HepG2 (cell line): ENCODE results near the gene ARHGEF40. TPM values are rescaled to one million over a fixed set of nuclear protein-coding genes. Genes with fewer than 3 reads are reported as not detected.

Experiments used
- HNF4G ChIP-seq, 2 experiments: sonication (generic) in 1 of 2; formaldehyde crosslinking in 1 of 2; IDR thresholded peaks; 2 replicates each; pipeline versions ENCODE4 v1.4.0 to v1.6.1; 2011 to 2020; ENCODE audit warnings: borderline replicate concordance in 2 of 2, low read depth in 2 of 2, mild to moderate bottlenecking in 2 of 2, low read length in 1 of 2, missing genetic modification reagents in 1 of 2, moderate library complexity in 1 of 2
- HNRNPK ChIP-seq: fragments of 200-400 bp; formaldehyde crosslinking; IDR thresholded peaks from 2 replicates; pipeline ENCODE4 v1.6.1; 2018; ENCODE audit warnings: low read length, low read depth, moderate library complexity, mild to moderate bottlenecking; ENCODE audit not compliant: poor library complexity, severe bottlenecking
- IKZF4 ChIP-seq: sonication (generic); formaldehyde crosslinking; IDR thresholded peaks from 2 replicates; pipeline ENCODE4 v1.5.1; 2020; ENCODE audit warnings: borderline replicate concordance, mild to moderate bottlenecking, low read depth, missing genetic modification reagents; ENCODE audit errors: not compliant biosample characterization
- JARID2 ChIP-seq: sonication (generic); formaldehyde crosslinking; IDR thresholded peaks from 2 replicates; pipeline ENCODE4 v1.8.1; 2023; ENCODE audit warnings: missing genetic modification reagents, inconsistent platforms; ENCODE audit not compliant: insufficient replicate concordance
- NFIC ChIP-seq: IDR thresholded peaks from 2 replicates; pipeline ENCODE4 v1.6.1; 2012; ENCODE audit warnings: mild to moderate bottlenecking, low read length, inconsistent platforms
- NFKBIZ ChIP-seq: IDR thresholded peaks from 2 replicates; pipeline ENCODE4 v1.6.1; 2018; ENCODE audit warnings: missing genetic modification reagents, missing compliant biosample characterization
- RCOR2 ChIP-seq: IDR thresholded peaks from 2 replicates; pipeline ENCODE4 v1.6.1; 2016; ENCODE audit warnings: missing biosample characterization, missing genetic modification reagents
- ZNF12 ChIP-seq: sonication (generic); formaldehyde crosslinking; IDR thresholded peaks from 2 replicates; pipeline ENCODE4 v1.5.0; 2020; ENCODE audit warnings: missing genetic modification reagents
- ZNF232 ChIP-seq: sonication (generic); formaldehyde crosslinking; IDR thresholded peaks from 2 replicates; pipeline ENCODE4 v1.4.0; 2020; ENCODE audit warnings: missing genetic modification reagents, borderline replicate concordance
- ZNF263 ChIP-seq: sonication (generic); formaldehyde crosslinking; IDR thresholded peaks from 2 replicates; pipeline ENCODE4 v1.4.0; 2020; ENCODE audit warnings: missing genetic modification reagents
- ZNF335 ChIP-seq: sonication (generic); formaldehyde crosslinking; IDR thresholded peaks from 2 replicates; pipeline ENCODE4 v1.4.0; 2020; ENCODE audit warnings: missing genetic modification reagents
- ZSCAN30 ChIP-seq: sonication (generic); formaldehyde crosslinking; IDR thresholded peaks from 2 replicates; pipeline ENCODE4 v1.5.0; 2020; ENCODE audit warnings: mild to moderate bottlenecking, missing genetic modification reagents
- polyA plus RNA-seq, 8 experiments: library from polyadenylated mRNA; depleted of rRNA in 3 of 8; stranded (reverse) in 7 of 8; unstranded in 1 of 8; fragments of >200 nt; fragmentation: Illumina TruSeq in 4 of 8; extraction: Trizol in 4 of 8; gene quantifications; 2 replicates each; pipeline versions ENCODE4 v1.2.1 to v1.2.3, GENCODE V29; 2011 to 2016; ENCODE audit warnings: low read depth in 4 of 8, missing spikeins in 1 of 8, mixed read lengths in 1 of 8; ENCODE audit not compliant: insufficient read depth in 1 of 8
- total RNA-seq, 5 experiments: library from RNA; depleted of rRNA; stranded (reverse); fragments of >200 nt; fragmentation: Illumina TruSeq; extraction: Trizol; gene quantifications; 2 replicates each; pipeline ENCODE4 v1.2.3, GENCODE V29; 2016; ENCODE audit warnings: low read depth in 1 of 5
- TF ChIP-seq, protein P1 (sequence below): sonication (generic); formaldehyde crosslinking; IDR thresholded peaks from 2 replicates; pipeline ENCODE4 v1.9.0; 2021; ENCODE audit warnings: missing genetic modification reagents, borderline replicate concordance
- TF ChIP-seq, protein P2 (sequence below): sonication (generic); formaldehyde crosslinking; conservative IDR thresholded peaks from 2 replicates; pipeline ENCODE4 v1.5.0; 2020; ENCODE audit warnings: missing genetic modification reagents
- TF ChIP-seq, protein P3 (sequence below): sonication (generic); formaldehyde crosslinking; IDR thresholded peaks from 2 replicates; pipeline ENCODE4 v1.4.0; 2020; ENCODE audit warnings: missing genetic modification reagents
- TF ChIP-seq, protein P4 (sequence below): sonication (generic); formaldehyde crosslinking; IDR thresholded peaks from 2 replicates; pipeline ENCODE4 v1.8.1; 2023; ENCODE audit warnings: mild to moderate bottlenecking, inconsistent platforms, moderate library complexity, missing genetic modification reagents, borderline replicate concordance

ARHGEF40 gene
- total and polyA plus RNA-seq, 2 of the 13 experiments (the other 11 are each of a cell fraction or from before 2014, with no cell fraction given): 28.1 to 78.1 TPM

DNA sequence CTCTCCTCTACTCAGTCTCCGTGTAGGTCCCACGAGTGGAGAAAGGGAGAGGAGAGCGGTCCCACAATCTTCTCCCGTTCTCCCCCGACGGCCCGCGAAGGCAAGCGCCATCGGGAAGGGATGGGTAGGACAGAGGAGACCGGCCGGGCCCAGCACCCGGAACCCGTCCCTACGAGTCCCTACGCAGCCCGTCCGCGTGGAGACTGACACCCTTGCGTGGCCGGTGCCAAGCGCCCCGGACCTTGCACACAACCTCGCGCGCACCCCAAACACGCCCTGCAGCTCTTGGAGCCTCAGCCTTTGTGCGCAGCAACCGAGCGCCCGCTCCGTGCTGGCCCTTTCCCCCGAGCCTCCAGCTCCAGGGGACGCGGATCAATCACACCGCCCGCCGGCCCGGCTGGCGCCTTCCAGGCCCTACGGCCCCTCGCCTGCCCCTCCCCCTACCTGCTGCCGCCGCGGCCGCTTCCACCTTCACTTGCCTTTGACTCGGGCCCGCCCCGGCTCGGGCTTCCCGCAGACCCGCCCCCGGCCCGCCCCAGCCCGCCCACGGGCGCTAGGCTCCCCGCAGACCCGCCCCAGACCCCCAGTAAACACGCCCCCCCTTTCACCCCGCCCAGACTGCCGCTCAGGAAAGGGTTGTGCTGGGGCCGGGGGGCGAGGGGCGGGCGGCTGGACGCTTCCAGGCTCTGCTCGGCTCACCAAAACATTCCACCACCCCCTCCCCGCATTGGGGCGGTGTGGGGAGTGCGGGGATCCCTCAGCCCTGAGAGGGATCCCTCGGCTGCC, 45.3 kb upstream of the ARHGEF40 start, which contains the start of gene NDRG2 (continued):
- TF ChIP-seq, protein P1, sequence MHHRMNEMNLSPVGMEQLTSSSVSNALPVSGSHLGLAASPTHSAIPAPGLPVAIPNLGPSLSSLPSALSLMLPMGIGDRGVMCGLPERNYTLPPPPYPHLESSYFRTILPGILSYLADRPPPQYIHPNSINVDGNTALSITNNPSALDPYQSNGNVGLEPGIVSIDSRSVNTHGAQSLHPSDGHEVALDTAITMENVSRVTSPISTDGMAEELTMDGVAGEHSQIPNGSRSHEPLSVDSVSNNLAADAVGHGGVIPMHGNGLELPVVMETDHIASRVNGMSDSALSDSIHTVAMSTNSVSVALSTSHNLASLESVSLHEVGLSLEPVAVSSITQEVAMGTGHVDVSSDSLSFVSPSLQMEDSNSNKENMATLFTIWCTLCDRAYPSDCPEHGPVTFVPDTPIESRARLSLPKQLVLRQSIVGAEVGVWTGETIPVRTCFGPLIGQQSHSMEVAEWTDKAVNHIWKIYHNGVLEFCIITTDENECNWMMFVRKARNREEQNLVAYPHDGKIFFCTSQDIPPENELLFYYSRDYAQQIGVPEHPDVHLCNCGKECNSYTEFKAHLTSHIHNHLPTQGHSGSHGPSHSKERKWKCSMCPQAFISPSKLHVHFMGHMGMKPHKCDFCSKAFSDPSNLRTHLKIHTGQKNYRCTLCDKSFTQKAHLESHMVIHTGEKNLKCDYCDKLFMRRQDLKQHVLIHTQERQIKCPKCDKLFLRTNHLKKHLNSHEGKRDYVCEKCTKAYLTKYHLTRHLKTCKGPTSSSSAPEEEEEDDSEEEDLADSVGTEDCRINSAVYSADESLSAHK (CRISPR knock-in tag): no peak
- peak; percentile 95 for TF ChIP-seq HNRNPK
- TF ChIP-seq, protein P2, sequence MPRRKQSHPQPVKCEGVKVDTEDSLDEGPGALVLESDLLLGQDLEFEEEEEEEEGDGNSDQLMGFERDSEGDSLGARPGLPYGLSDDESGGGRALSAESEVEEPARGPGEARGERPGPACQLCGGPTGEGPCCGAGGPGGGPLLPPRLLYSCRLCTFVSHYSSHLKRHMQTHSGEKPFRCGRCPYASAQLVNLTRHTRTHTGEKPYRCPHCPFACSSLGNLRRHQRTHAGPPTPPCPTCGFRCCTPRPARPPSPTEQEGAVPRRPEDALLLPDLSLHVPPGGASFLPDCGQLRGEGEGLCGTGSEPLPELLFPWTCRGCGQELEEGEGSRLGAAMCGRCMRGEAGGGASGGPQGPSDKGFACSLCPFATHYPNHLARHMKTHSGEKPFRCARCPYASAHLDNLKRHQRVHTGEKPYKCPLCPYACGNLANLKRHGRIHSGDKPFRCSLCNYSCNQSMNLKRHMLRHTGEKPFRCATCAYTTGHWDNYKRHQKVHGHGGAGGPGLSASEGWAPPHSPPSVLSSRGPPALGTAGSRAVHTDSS (CRISPR knock-in tag): 0 out of 2 replicates have a peak, but pooled peaks have one; percentile 86
- TF ChIP-seq, protein P3, sequence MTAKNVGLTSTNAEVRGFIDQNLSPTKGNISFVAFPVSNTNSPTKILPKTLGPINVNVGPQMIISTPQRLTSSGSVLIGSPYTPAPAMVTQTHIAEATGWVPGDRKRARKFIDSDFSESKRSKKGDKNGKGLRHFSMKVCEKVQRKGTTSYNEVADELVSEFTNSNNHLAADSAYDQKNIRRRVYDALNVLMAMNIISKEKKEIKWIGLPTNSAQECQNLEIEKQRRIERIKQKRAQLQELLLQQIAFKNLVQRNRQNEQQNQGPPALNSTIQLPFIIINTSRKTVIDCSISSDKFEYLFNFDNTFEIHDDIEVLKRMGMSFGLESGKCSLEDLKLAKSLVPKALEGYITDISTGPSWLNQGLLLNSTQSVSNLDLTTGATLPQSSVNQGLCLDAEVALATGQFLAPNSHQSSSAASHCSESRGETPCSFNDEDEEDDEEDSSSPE (CRISPR knock-in tag): peak; percentile 74
- TF ChIP-seq JARID2: no peak
- 0 out of 2 replicates have a peak, but pooled peaks have one; percentile 66 for TF ChIP-seq ZNF263 (CRISPR knock-in tag)
- TF ChIP-seq, protein P4, sequence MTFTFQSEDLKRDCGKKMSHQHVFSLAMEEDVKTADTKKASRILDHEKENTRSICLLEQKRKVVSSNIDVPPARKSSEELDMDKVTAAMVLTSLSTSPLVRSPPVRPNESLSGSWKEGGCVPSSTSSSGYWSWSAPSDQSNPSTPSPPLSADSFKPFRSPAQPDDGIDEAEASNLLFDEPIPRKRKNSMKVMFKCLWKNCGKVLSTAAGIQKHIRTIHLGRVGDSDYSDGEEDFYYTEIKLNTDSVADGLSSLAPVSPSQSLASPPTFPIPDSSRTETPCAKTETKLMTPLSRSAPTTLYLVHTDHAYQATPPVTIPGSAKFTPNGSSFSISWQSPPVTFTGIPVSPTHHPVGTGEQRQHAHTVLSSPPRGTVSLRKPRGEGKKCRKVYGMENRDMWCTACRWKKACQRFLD (CRISPR knock-in tag): 0 out of 2 replicates have a peak, but pooled peaks have one; percentile 67
- TF ChIP-seq ZNF12 (CRISPR knock-in tag): peak; percentile 57
- peak; percentile 60; the same call in 1 of the 2 replicates for TF ChIP-seq NFIC
- no peak for TF ChIP-seq IKZF4
- TF ChIP-seq NFKBIZ (CRISPR knock-in tag): 0 out of 2 replicates have a peak, but pooled peaks have one; percentile 35
- 0 out of 2 replicates have a peak, but pooled peaks have one; percentile 76 for TF ChIP-seq ZSCAN30
- peak; percentile 65 for TF ChIP-seq ZNF335 (CRISPR knock-in tag)
- TF ChIP-seq HNF4G (IDR thresholded peaks at IDR 0.05; ENCODE audit: borderline replicate concordance, low read depth, low read length): peak; percentile 48; the same call in 1 of the 2 replicates
- peak; percentile 31; the same call in 1 of the 2 replicates for TF ChIP-seq HNF4G (CRISPR knock-in tag; IDR thresholded peaks at IDR 0.05; ENCODE audit: borderline replicate concordance, low read depth)
- TF ChIP-seq ZNF232: peak; percentile 72; the same call in 1 of the 2 replicates
- TF ChIP-seq RCOR2 (CRISPR knock-in tag): no peak
